T-helper 22 cell (primary cell): Measurements from ENCODE around the gene TRANK1.

ENCODE experiments used
- DNase-seq: peaks from one replicate; pipeline ENCODE4 v3.0.0-alpha.2; 2020; ENCODE audit warnings: low read depth

TRANK1 gene

DNA sequence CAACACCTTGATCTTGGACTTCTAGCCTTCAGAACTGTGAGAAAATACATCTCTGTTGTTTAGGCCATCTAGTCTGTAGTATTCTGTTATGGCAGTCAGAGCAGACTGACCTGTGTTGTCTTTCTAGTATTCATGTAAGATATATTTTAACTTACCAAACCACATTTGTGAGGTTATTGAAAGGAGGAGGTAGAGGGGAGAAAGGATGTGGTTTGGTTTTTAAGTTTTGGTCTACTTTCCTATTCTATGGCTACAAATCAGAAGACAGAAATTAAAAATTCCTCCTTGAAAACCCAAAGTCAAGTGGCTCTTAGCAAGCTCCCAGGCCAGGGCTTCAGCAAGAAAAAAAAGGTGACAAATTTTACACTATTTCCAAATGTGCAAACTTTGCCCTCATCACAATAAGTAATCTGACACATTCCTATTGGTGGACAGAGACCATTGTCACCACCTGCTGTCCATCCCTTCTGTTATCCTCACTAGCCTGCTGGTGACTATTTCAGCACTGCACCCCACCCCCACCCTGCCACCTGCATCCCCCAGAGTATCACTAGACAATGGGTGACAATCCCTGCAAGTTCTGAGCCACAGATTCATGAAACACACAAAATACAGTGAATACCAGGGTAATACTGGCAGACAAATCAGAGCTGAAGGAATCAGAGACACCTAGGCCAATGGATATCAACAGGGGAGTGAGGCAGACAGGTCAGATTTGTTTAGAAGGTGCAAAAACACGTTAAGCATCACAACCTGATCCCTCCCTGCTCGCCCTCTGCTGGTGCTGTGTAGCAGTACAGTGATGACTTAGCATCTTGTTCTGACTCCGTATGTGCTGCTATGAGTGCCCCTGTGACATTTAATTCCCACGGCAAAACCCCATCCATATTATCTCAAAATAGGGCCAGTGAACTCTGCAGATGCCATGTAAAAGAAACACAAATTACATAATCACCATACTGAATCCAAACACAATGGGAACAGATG lies 101.5 kb downstream of the TRANK1 start:
- no peak for DNase-seq

DNA sequence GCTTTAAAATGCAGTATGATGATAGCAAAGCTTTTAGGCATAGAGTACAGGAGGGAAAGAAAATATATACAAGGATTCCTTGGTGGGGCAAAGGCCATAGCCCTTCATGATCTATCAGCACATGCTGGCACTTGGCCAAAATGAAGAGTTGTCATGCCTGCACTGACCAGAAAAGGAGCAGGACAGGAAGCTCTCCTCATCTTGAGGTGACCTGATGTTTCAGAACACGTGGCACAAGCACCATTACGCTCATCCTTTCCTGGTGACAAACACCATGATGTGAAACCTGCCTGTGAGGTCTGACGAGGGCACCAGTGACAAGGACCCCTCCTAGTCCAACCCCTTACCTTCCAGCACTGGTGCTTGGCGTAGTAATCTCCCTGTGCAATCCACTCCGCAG lies 102.6 kb downstream of the TRANK1 start:
- no peak for DNase-seq

DNA sequence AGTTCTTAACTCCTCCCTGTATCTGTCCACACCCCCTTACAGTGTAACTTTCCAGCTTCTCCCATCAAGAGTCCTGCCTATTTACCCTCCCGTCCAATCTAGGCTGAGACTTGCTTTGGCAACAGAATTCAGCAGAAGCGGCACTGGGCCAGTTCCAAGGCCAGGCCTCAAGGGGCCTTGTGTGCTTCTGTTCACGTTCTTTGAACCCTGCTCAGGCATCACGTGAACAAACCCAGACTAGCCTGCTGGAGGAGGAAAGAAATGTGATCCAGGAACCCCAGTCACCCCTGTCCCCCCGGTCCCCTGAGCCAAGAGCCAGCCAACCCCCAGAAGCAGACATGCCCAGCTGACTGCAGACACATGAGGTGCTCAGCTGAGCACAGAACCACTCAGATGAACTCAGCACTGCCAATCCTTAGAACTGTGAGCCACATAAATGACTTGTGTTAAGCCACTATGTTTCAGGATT lies 104.4 kb downstream of the TRANK1 start:
- no peak for DNase-seq

DNA sequence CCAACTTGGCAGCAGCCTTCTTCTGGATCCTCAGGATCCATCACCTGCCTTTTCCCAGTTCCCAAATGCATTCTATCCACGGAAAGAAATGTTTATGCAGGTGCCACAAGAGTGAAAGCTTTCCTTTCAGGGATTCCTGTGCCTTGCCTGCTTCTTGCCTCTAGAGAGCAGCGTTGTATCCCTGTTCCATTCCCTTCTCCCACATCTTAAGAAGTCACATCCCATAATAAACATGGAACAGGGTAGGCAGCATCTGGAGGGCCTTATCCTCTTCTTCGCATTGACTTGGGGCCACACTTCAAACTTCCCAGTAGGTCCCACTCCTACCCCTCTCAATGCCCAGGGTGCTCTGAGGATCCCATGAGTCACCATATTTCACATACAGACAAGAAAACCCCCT lies 107.8 kb downstream of the TRANK1 start:
- DNase-seq, result no peak

DNA sequence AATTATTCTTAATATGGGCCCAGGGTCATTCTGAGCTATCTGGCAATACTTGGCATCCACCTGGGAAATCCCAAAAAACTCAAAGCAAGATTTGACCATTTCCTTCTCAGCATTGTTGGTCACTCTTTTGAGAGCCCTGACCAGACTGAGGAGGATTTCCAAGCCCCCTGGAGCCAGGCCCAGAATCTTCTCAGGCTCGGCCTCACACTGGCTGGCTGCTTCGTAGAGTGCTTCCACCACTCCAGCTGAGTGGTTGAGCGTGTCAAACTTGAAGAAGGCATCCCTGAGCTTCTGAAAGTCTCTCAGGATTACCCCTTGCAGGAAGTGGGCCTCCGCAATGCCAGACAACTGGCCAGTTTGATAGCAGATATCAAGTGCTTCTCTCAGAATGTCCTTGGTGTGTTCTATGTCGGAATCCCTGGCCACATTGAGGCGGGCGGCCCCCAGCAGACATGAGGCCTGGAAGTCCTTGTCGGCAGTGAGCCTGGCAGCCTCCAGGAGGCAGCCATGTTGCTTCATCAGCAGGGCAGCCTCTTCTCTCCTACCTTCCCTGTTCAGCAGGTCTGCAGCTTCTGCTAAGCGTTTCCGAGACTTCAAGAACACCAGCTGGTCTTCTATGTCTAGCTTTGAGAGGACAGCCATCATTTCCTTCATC lies 111.6 kb downstream of the TRANK1 start:
- no peak for DNase-seq

DNA sequence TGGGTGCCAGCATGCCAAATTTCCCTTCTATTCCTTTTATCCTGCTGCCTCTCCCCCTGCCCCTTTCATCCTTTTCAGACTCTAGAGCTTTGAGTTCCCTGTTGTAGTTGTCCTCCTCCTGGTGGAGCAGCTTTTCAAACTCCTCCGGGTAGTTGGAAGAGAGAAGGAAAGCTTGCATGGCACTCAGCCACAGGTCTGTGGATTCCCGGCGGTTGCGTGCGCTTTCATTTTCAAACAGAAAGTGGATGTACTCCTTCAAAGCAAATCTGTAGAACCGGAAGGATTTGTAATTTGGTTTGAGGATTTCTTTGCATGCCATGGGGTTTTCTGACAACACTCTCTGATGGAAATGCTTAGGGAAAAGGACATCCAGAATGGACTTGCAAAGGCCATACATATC lies 112.4 kb downstream of the TRANK1 start:
- DNase-seq, result no peak

DNA sequence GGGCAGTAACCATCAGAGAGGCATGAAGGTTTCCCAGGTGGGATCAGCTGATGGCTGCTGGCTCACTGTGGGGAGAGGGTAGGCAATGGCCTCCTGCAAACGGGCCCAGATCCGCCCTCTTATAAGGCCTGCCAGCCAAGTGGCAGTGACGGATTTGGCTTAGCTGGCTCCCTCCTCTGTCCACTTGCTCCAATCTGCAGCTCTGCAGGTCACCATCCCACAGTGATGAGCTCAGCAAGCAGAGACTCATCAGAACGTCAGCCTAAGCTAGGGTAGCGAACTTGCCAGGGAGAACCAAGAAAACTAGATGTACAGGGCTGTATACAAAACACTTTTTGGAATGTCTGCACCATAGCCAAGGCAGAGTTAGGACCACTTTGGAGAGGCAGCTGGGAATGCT lies 117.7 kb downstream of the TRANK1 start:
- DNase-seq, result no peak

DNA sequence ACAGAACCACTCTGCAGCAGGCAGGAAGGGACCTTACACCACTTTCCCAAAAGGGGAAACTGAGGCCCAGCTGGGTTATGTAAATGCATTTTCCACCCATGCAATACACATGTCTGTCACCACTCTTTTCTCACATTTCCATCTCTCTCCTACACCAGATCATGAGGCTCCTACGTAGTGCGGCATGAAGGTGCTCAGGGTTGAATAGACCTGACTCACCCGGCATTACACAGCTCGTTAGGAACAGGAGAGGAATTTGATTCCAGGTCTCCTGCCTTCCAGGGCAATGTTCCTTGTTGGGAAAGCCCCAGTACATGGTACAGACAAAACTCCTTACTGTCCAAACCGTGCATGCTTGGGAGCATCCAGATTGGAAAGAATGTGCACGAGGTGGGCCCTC lies 118.6 kb downstream of the TRANK1 start:
- DNase-seq, result no peak

DNA sequence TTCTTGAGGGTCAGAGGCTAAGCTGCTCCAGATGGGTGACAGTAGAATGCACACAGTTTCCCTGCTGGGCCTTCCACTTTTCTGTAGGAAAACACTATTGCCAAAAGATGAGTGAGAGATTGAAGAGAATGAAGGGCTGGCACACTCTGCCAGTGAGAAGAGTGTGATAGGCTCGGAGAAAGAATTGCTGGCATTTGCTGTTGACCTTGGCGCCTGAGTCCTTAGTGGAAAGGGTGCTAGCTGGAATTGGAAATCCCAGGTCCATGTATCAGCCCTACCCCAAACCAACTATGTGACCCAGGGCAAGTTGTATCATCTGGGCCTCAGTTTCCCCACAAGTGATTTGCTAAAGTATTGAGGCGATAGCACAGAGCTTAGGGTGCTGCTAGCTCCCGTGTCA lies 120.4 kb downstream of the TRANK1 start:
- no peak for DNase-seq

DNA sequence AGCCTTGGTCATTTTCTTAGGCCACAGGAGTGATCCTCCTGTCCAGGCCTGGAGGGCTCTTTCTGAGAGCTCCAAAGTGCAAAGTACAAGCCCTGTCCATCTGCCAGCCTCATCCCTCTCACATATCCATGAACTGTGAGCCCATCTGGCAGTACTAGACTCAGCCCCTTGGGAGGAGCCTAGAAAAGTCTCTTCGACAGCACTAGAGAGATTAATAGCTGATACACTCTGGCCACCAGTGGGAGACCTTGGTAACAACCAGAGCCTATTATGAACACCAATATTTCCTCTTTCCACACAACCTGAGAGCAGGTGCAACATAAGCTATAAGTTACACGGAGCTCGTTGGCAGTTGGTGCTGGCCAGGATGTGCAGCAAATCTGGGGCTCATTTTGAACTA lies 121.0 kb downstream of the TRANK1 start:
- DNase-seq, result no peak

DNA sequence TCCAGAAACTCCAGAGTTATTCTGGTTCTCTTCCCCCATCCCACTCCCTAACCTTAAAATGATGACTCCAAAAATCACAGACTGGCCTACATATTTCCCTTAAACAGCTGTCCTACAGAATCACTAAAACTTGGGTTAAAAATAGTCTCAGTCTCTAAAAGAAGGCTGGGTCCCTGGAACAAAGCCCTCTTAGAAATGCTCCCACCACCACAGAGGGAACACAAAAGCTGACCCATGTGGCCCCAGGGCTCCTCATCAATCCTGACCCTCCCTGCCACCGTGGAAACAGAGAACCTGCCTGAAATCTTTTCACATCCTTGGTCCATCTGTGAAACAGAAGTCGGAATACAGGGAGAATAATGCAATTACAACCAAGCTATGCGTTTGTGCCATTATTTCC lies 124.8 kb downstream of the TRANK1 start:
- DNase-seq, result no peak

DNA sequence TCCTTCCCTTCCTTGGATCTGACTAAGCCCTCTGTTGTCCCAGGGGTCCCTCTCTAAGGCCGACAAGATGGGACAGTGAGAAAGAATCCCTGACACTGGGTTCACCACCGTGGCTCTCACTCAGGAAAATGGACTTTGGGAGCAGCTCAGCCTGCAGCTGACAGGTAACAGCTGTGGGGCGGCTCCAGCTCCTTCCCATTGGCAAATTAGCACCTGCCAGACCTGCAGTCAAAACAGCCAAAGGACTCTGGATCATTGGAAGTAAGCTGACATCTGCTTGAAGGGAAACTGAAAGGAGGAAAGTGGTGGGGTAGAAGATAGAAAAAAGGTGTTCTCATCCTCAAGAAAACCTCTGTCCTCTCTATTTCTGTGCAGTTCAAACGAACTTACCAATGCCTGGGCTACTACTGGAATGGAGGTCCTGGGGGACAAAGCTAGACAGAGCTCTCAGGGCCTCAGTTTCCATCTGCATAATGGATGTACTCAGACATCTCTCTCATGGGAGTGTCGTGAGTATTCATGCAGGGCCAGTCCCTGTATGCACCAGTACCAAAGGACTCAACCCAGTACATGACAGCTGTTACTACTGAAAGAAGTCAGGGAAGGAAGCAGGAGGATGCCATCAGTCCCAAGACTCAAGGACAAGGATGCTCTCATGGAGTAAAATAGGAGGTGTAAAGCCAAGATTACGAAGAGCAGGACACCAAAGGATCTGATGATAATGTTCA lies 126.9 kb downstream of the TRANK1 start:
- no peak for DNase-seq

DNA sequence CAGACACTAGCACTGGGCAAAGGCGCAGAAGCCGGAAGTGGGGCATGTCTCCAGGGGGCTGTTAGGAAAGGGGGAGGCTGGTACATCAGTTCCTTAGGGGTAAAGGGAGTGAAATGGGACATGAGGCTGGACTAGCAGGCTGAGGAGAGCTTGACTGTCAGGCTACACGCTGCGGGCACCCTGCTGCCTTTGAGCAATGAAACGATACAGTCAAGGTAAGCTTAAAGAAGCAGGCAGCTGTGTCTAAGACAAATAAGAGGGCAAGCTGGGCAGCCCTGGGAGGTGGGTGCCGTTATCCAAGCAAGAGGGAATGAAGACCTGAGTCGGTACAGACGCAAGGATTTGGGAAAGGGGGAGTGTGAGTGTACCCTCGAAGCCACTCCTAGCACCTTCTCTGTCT lies 129.5 kb downstream of the TRANK1 start:
- DNase-seq, result no peak

DNA sequence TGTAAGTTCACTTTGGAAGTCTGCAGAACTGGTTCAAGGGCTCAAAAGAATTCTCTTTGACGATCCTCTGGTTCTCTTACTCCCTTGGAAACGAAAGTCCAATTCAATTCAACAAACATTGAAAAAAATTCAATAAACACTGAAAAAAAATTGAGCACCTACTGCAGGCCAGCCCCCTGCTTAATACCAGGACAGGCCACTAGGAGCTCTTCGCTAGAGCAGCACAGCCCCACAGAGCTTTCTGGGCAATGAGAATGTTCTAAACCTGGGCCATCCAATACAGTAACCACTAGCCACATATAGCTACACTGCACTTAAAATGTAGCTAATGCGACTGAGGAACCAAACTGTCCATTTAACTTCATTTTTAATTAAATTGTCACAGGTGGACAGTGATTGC lies 130.1 kb downstream of the TRANK1 start:
- no peak for DNase-seq

DNA sequence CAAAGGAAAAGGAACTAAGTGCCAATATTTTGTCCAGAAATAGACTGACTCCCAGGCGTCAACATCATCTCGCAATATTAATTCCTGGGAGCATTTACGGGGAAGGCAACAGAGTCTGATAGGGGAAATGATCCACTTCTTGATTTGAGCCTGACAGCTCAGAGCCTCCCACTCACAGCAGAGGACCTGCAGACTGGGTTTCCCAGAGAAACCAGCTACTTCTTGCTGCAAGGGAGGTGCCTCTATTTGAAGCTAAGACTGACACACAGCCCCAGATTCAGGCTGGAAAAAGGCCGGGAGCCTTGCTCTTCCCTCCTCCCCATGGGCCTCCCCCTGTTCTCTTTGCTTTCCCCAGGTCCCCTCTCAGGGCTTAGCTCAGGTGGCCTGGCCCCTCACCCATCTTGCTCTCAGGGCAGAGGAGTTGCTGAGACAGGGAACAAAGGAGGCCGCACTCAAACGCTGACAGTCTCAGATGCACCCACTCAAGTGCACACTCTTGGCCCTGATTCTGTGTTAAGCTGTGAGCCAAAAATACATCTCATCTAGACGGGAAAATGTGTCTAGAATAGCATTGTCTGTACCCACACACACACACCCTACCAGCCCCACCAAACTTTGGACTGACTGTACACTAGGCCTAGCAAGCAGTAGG lies 130.7 kb downstream of the TRANK1 start:
- no peak for DNase-seq

DNA sequence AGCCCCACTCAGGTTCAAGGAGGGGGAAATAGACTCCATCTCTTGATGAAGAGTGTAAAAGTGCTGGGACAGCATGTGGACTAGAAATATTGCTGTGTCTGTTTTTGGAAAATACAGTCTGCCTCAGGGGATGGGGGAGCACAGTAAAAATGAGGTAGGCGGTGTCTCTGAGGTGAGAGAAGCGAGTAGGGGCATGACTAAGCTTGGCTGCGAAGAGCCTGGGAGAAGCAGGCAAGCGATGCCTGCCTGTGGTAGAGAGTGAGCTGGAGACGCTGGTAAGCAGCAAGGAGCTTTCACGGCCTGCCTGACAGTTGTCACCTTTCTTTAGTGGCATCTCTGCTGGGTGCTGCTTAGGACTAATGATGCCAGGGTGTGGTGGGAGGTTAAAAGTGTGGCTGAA lies 131.5 kb downstream of the TRANK1 start:
- DNase-seq, result no peak

DNA sequence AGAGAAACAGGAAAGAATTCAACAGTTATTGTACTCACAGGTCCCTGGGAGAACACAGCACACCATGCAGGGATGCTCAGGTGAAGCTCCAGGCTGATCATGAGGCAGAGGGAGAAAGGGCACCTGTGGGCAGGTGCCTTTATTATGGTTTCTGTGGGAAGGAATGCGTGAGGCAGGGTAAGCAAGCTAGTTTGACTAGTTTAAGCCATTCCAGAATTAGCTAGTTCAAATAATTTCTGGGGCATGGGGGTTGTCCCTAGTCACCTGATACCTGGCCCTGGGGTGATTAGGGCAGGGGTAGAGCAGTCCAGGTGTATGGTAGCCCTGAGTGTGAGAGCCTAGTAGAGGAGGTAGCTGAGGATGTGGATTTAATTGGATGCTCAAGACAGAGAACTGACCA lies 132.6 kb downstream of the TRANK1 start:
- no peak for DNase-seq

DNA sequence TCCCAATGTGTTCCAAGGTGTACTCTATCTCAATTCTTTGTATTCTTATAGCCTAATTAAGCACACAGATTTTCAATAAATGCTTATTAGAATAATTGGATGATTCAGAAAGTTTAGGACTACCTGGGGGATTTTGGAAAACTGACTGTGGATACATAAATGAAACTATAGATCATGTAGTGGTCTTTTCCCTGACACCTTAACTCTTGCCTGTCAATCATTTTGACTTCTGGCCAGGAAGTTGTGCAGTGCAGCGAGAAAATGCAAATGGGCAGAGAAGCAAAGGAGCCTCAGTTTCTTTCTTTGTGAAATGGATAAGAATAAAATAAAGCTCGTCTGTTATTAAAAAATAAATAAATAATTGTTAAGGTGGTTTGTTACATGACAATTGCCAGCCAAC lies 133.1 kb downstream of the TRANK1 start:
- no peak for DNase-seq

DNA sequence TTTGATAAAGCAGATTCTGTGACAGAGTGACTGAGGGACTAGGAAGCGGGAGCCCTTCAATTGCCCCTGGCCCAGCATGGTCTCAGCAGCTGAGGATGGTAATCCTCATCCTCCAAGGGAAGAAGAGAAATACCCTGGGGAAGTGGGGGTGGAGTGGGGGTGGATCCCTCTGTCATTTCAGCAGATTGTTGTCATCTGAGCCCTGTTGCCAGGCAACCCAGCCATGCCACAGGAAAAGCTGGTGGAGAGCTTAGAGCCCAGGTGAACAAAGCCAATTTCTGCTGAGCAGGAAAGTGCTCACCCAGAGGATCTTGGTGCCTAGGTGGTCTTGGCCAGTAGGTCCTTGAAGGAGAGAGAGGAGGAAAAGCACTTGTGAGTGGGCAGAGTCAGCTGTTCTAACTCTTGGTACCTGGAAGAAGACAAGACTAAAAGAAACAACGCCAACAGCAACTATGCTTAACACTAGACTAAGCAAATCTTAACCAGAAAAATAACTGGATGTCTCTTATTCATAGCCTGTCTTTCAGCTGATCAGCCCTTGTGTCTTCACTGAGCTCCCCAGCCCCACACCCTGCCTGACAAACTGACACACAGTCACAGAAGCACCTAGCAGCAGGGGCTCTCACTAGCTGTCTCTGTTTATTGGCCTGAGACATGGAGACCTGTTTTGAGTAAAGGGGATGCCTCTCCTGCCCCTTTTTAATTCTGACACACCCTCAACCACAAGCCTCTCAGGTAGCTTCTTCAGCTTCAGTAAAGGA lies 140.4 kb downstream of the TRANK1 start:
- DNase-seq, result no peak

DNA sequence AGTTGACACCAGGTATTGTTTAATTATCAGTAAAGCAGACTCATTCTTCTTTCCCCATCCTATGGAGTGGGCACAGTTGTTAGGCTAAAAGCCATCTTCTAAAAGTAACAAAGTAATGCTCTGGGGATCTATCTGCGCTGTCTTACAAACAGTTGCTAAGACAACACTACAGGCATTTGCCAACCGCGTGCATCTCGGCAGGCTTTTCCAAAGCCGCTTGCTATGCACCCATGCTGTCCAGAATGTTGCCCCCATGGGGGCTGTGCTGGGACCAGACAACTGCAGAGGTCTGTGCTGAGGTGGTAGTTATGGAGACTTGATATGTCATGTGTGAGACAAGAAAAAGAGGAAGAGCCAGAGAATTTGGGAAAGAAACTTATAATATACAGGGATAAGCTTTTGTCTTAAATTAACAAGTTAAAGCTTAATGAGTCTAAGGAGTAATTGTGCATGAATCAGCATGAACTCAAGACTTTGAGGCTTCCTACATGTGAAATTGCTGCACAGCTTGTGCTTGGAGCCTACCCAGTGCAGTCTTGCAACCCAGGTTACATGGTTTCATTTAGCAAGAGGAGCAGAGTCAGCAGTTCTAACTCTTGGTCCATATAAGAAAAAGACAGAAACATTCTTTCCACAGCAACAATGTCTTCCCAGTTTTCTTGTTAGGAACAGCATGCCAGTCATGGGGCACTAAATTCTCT lies 141.6 kb downstream of the TRANK1 start:
- no peak for DNase-seq
